Fibroblast of mammary gland (primary cell): ENCODE data around the gene INPP5D.

Experiments
- DNase-seq: peaks from one replicate; pipeline ENCODE4 v3.0.0-alpha.2; 2010; ENCODE audit warnings: low read depth
- H3K4me3 ChIP-seq: 2 replicates; pipeline ENCODE4 v1.5.1; 2011; ENCODE audit warnings: low read depth, mild to moderate bottlenecking, low read length, moderate library complexity; ENCODE audit not compliant: control insufficient read depth
- TF ChIP-seq, protein P1 (sequence below): conservative IDR thresholded peaks from 2 replicates; pipeline ENCODE4 v1.5.1; 2011; ENCODE audit warnings: low read depth, low read length, inconsistent platforms; ENCODE audit not compliant: control insufficient read depth, insufficient read depth

INPP5D gene

DNA sequence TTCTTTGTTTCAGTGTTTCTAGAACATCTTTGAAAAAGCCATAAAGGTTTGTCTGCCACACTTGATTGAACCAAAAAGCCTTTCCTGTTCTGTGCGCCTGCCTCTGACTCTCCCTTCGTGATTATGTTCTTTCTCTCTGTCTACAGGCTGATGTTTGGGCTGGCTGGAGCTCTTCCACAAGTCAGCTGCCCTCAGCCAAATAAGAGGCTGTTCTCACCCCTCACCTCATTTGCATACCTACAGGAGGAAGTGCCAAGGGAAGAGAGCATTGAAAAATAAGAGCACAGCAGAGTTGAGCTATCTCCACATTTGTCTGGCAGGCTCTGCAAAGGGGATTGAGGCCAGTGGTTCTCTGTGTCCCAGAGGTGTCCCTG is 15.8 kb downstream of the INPP5D start:
- H3K4me3 ChIP-seq, result no peak overlapping the region
- DNase-seq, result no peak
- TF ChIP-seq, protein P1, sequence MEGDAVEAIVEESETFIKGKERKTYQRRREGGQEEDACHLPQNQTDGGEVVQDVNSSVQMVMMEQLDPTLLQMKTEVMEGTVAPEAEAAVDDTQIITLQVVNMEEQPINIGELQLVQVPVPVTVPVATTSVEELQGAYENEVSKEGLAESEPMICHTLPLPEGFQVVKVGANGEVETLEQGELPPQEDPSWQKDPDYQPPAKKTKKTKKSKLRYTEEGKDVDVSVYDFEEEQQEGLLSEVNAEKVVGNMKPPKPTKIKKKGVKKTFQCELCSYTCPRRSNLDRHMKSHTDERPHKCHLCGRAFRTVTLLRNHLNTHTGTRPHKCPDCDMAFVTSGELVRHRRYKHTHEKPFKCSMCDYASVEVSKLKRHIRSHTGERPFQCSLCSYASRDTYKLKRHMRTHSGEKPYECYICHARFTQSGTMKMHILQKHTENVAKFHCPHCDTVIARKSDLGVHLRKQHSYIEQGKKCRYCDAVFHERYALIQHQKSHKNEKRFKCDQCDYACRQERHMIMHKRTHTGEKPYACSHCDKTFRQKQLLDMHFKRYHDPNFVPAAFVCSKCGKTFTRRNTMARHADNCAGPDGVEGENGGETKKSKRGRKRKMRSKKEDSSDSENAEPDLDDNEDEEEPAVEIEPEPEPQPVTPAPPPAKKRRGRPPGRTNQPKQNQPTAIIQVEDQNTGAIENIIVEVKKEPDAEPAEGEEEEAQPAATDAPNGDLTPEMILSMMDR, result no peak

DNA sequence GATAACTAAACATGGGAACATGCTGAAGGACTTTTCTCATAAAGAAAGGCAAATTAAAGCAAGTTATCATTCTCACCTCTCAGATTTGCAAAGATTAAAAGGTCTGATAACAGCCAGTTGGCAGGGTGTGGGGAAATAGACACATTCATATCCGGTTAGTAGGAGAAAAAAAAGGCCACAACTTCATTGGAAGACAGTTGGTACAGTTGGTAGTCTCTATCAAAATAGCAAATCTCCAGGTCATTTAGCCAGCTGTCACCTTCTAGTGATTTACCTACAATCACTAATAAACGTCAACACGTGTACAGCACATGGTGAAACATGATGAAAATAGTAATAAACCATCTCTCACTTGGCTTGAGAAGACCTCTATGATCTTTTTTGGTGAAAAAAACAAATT is 16.6 kb downstream of the INPP5D start:
- TF ChIP-seq, protein P1, result no peak
- no peak overlapping the region for H3K4me3 ChIP-seq

GRCh38 chr2:233079473-233079877 is 19.3 kb downstream of the INPP5D start:
- no peak overlapping the region for H3K4me3 ChIP-seq
- TF ChIP-seq, protein P1, result no peak
- DNase-seq, result no peak

More for the DNA sequence above, 16.6 kb downstream of the INPP5D start:
- DNase-seq, result no peak

GRCh38 chr2:233079953-233080835 is 20.1 kb downstream of the INPP5D start:
- H3K4me3 ChIP-seq, result no peak overlapping the region
- TF ChIP-seq, protein P1, result no peak
- DNase-seq, result no peak

- DNase-seq, result no peak
- TF ChIP-seq, protein P1, result no peak
- no peak overlapping the region for H3K4me3 ChIP-seq
Observed at GRCh38 chr2:233080836-233081229, 20.7 kb downstream of the INPP5D start.

GRCh38 chr2:233081232-233081730 is 21.1 kb downstream of the INPP5D start:
- DNase-seq, result no peak
- H3K4me3 ChIP-seq, result no peak overlapping the region
- TF ChIP-seq, protein P1, result no peak
